Ammon's horn (tissue), 1 donor: Measurements from ENCODE around the gene CENPP.
"Not testable (repeated sequence)": the region's sequence is repeated elsewhere in the genome, so short reads cannot be mapped to it uniquely, and the experiment has no call there.

Experiments
- DNase-seq: peaks from one replicate; pipeline ENCODE4 v3.0.0-alpha.2; 2016; ENCODE audit warnings: low spot score

CENPP gene

GRCh38 chr9:92538541-92538940 is 212.8 kb downstream of the CENPP start:
- no peak for DNase-seq

DNA sequence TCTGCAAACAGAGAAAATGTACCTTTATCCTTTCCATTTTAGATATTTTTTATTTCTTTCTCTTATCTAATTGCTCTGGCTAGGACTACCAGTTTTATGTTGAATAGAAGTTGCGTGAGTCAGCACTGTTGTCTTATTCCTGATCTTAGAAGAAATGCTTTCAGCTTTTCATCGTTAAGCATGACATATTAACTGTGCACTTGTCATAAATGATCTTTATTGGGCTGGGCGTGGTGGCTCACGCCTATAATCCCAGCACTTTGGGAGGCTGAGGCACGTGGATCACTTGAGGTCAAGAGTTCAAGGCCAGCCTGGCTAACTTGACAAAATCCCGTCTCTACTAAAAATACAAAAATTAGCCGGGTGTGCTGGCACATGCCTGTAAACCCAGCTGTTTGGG is 218.2 kb downstream of the CENPP start:
- DNase-seq = no peak

GRCh38 chr9:92545002-92545510 is 219.3 kb downstream of the CENPP start:
- DNase-seq = no peak

- DNase-seq = no peak
Observed at GRCh38 chr9:92547356-92547755, 221.6 kb downstream of the CENPP start.

DNA sequence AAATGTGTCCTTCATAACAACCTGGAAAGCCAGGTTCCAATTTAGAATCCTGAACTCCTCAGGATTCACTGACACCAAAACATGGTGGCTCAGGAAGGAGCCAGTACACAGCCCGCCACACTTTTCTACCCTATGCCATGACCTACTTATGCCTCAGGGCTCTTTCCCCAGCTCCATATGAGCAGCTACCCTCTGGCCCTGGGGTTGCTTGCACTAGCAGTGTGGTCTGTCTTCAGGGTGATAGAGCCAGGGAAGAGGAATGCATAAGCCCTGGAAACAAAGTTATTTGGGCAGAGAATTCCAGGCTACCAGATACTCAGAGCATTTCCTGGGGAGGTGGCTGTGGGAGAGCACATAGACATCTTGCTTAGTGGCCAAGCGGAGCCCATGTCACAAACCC is 225.0 kb downstream of the CENPP start:
- DNase-seq = no peak

DNA sequence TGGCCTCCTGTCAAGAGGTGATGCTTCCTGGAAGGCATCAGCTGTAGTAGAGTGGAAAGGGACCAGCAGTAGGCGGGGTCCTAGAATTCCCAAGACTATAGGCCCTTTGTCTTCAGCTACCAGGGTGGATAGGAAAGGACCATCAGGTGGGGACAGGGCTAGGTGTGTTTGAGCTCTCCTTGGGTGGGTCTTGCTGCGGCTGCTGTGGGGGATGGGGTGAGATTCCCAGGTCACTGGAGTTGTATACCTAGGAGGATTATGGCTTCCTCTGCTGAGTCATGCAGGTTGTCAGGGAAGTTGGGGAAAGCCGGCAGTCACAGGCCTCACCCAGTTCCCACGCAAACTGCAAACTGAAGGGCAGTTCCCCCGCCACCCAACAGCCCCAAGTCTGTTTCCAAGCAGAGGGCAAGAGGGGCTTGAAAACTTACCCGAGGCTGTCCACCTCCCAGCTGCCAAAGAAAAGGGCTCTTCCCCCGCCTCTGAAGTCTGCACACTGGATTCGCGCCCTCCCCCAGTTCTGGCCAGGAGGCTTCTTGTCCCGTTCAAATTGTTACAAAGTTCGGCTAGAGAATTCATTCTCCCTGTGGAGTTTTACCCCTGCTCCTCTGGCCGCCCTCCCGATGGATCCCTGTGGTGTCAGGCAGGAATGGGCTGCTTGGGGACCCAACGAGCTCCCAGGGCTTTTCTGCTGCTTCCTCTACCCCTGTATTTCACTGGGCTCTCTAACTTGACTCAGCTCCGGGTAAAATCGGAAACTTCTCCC is 233.0 kb downstream of the CENPP start:
- no peak for DNase-seq

DNA sequence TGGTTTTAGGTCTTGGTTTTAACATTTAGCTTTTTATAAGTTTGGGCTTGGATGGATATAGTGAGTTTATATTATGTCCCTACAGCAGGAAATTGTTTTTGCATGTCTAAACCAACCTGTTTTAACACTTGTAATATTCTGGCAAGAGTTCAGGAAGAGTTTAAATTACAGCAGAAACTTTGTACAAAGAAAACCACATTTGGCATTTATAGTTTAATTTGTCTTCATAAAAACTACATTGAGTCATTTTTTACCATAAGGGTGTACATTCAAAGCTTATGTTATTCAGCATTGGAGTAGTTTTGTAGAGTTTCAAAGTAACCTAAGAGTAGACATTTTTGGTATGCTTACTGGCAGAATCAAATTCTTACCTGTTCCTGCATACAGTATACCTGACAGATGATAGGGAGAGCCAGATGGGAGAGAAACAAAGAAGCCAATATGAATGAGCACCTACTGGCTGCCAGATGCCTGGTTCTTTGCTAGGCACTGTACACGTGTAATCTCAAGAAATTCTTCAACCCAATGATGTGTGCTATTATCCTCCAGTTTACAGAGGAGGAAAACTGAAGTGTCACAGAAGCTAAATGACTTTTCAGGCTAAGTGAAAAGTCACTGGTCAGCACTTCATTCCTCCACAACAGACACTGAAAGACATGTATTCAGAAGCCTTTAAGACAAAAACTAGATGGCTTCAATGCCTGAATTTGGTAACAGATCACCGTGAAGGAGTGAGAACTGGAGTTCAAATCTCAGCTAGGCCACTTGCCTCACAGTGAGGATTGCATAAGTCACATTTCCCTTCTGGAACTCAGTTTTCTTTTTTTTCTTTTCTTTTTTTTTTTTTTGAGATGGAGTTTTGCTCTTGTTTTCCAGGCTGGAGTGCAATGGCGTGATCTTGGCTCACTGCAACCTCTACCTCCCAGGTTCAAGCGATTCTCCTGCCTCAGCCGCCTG is 235.9 kb downstream of the CENPP start:
- DNase-seq = no peak

GRCh38 chr9:92562461-92562967 is 236.8 kb downstream of the CENPP start:
- DNase-seq = no peak

GRCh38 chr9:92563116-92564100 is 237.7 kb downstream of the CENPP start:
- no peak for DNase-seq

- no peak for DNase-seq
Observed at GRCh38 chr9:92564504-92564903, 238.8 kb downstream of the CENPP start.

GRCh38 chr9:92564982-92565381 is 239.2 kb downstream of the CENPP start:
- DNase-seq = no peak

DNA sequence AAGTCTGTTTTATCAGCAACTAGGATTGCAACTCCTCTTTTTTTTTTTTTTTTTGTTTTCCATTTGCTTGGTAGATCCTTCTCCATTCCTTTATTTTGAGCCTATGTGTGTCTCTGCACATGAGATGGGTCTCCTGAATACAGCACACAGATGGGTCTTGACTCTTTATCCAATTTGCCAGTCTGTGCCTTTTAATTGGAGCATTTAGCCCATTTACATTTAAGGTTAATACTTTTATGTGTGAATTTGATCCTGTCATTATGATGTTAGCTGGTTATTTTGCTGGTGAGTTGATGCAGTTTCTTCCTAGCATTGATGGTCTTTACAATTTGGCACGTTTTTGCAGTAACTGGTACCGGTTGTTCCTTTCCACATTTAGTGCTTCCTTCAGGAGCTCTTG is 246.1 kb downstream of the CENPP start:
- DNase-seq = not testable (repeated sequence)

GRCh38 chr9:92573612-92574011 is 247.9 kb downstream of the CENPP start:
- not testable (repeated sequence) for DNase-seq

DNA sequence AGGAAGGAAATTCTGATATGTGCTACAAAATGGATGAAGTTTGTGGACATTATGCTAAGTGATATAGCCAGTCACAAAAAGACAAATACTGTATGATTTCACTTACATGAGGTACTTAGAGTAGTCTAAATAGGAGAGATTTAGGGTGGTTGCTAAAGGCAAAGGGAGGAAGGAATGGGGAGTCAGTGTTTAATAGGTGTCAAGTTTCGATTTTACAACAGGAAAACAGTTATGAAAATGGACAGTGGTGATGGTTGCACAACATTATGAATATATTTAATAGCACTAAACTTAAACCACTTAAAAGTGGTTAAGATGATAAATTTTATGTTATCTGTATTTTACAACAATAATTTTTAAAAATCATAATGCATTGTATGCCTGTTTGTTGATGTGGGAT is 250.4 kb downstream of the CENPP start:
- no peak for DNase-seq

- no peak for DNase-seq
Observed at GRCh38 chr9:92589923-92590322, 264.2 kb downstream of the CENPP start.

GRCh38 chr9:92590377-92590776 is 264.6 kb downstream of the CENPP start:
- peak; percentile 67 for DNase-seq

- no peak for DNase-seq
Observed at GRCh38 chr9:92592537-92592936, 266.8 kb downstream of the CENPP start.

DNA sequence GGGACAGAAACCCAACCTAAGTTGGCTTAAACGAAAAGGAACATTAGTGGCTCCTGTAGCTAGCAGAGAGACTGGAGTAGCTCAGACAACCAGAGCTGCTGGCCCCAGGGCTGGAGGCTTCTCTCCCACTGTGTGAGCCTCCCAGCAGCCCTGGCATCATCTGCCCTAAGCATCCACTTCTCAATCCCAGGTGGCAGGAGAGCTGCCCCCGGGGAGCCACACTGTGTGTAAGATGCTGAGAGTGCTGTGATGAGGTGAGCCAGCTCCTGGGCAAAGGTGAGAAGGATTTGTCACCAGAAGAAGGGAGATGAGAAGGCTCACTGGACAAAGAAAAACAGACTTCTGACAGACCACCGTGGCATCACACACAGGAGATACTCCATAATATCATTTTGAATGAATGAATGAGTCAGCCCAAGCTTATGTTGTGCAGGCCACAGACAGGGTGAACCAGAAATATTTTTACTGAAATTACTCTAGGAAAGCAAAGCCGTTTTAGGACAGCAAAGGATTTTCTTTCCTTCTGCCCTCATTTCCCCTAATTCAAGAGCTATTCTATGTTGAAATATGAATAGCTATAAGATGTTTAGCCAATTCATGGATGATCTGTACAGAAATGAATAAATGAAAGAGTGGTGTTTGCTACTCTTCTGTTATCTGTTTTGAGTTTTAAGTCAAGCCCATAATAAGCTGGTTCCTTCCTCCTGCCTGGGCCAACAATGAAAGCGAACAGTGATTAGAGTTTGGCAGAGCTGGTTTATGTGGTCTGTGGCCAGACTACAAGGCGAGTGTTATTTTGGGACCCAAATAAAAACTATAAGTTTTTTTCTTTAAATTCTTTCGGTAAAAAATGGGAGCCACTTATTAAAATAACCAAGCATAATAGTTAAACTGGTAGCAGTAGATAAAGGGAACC is 267.5 kb downstream of the CENPP start:
- DNase-seq = no peak

GRCh38 chr9:92595075-92595474 is 269.3 kb downstream of the CENPP start:
- DNase-seq = not testable (repeated sequence)

- no peak for DNase-seq
Observed at GRCh38 chr9:92595930-92596329, 270.2 kb downstream of the CENPP start.
